PC-9 (cell line): ENCODE results near the gene CHST12. TPM values are rescaled to one million over a fixed set of nuclear protein-coding genes. Genes with fewer than 3 reads are reported as not detected.

Source experiments
- BruUV-seq: library from RNA; stranded (reverse); fragments of 400-500 nt; replicated peaks from 2 replicates; lab custom pipeline; 2021; lab: Mats Ljungman, UMichigan
- CTCF ChIA-PET: fragments of 300-600 bp; sonication (Branson Sonifier 250); formaldehyde crosslinking; loops from one replicate; lab custom pipeline; 2022; ENCODE audit warnings: antibody characterized with exemption; lab: Charles Lee
- POLR2A ChIA-PET: fragments of 300-600 bp; sonication (Branson Sonifier 250); formaldehyde crosslinking; loops from one replicate; lab custom pipeline; 2022; ENCODE audit warnings: antibody characterized with exemption; ENCODE audit not compliant: unreplicated experiment; lab: Charles Lee
- DNase-seq, 2 experiments: peaks; one replicate each; pipeline versions ENCODE4 v3.0.0 to v3.0.0-alpha.2; 2015 to 2022; ENCODE audit warnings: mixed read lengths in 1 of 2
- H2AFZ ChIP-seq: fragments of 200-600 bp; sonication (generic); 2 replicates; pipeline ENCODE4 v1.8.1; 2017; ENCODE audit warnings: antibody characterized with exemption
- H3F3A ChIP-seq: fragments of 200-600 bp; sonication (generic); 2 replicates; pipeline ENCODE4 v1.8.1; 2017; ENCODE audit warnings: antibody characterized with exemption, mild to moderate bottlenecking, low read depth; ENCODE audit not compliant: insufficient read depth
- H3K27ac ChIP-seq: fragments of 200-600 bp; sonication (generic); 2 replicates; pipeline ENCODE4 v1.6.1; 2016; ENCODE audit warnings: mixed run types
- H3K27me3 ChIP-seq: fragments of 200-600 bp; sonication (generic); 2 replicates; pipeline ENCODE4 v1.6.1; 2016; ENCODE audit warnings: low read depth, mixed run types; ENCODE audit not compliant: insufficient read depth
- H3K36me3 ChIP-seq: fragments of 200-600 bp; sonication (generic); 2 replicates; pipeline ENCODE4 v1.6.1; 2016; ENCODE audit warnings: low read depth, mixed run types
- H3K4me1 ChIP-seq: fragments of 200-600 bp; sonication (generic); replicated peaks from 2 replicates; pipeline ENCODE4 v1.6.1; 2016; ENCODE audit warnings: mixed run types; ENCODE audit not compliant: insufficient read depth
- H3K4me2 ChIP-seq: fragments of 200-600 bp; sonication (generic); 2 replicates; pipeline ENCODE4 v1.6.1; 2017; ENCODE audit warnings: mixed run types
- H3K4me3 ChIP-seq: fragments of 200-600 bp; sonication (generic); 2 replicates; pipeline ENCODE4 v1.6.1; 2016; ENCODE audit warnings: mixed run types
- H3K79me2 ChIP-seq: fragments of 200-600 bp; sonication (generic); 2 replicates; pipeline ENCODE4 v1.6.1; 2017; ENCODE audit warnings: low read depth, mixed run types
- H3K9me2 ChIP-seq: fragments of 200-600 bp; sonication (generic); 2 replicates; pipeline ENCODE4 v1.8.1; 2017; ENCODE audit warnings: mild to moderate bottlenecking; ENCODE audit not compliant: insufficient read depth
- H3K9me3 ChIP-seq: fragments of 200-600 bp; sonication (generic); 2 replicates; pipeline ENCODE4 v1.8.1; 2016; ENCODE audit warnings: low read depth; ENCODE audit not compliant: insufficient read depth
- H4K20me1 ChIP-seq: fragments of 200-600 bp; sonication (generic); 2 replicates; pipeline ENCODE4 v1.8.1; 2017; ENCODE audit not compliant: insufficient read depth
- EZH2 ChIP-seq: fragments of 200-600 bp; sonication (generic); IDR thresholded peaks from 2 replicates; pipeline ENCODE4 v1.8.0; 2017; ENCODE audit warnings: antibody characterized with exemption, low read depth
- intact Hi-C: fragments of 100-400 bp; cut with micrococcal nuclease; formaldehyde crosslinking; loops from one replicate; pipeline ENCODE4 v1.10.0; 2022; ENCODE audit not compliant: unreplicated experiment
- total RNA-seq: library from RNA; stranded (reverse); gene quantifications from 2 replicates; pipeline ENCODE4 v1.2.3, GENCODE V29; 2021
- TF ChIP-seq, protein P1 (sequence below): fragments of 200-600 bp; sonication (generic); conservative IDR thresholded peaks from 2 replicates; pipeline ENCODE4 v1.6.1; 2017; ENCODE audit warnings: mixed run types, antibody characterized with exemption, mild to moderate bottlenecking, moderate library complexity

The CHST12 gene
- total RNA-seq, 1 experiment from 2014 or later: 25.9 TPM

DNA sequence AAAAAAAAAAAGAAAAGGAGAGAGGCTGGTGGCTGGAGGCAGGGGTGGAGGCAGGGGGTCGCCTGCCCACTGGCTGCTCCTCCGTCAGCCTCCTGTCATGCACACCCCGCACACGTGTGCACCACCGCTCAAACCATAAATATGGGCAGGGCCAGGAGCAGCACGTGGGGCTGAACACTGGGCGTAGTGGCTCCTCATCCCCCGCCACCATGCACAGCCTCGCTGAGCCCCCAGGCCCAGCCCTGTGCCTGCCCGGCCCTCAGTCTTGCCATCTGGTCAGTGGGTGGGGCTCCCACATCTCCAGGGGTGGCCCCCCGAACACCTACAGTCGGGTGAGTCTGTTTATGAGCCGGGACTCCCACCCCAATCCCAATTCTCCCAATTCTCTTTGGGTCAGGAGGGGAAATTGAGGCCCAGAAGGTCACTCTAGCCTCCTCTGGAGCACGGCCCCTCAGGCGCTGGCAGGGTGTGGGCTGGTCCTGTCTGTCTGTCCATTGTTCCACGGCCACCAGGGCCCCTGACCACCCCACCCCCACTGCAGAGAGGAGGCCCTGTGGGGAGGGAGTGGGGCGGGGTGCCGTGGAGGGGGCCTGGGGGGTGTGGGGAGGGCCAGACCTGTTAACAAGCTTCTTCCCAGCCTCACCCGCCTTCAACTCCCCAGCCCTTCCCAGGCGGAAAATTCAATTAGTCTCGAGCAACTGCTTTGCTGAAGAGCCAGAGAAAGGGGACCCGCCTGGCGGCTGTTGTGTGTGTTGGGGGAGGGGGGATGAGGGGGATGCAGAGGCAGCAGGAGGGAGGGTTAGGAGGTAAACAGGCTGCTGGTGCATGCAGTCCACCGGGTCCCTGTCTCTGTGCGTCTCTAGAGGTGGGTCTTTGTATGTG lies 92.2 kb downstream of the CHST12 start:
- peaks cover 31% of the 10 kb centered on the region for H3K27me3 ChIP-seq
- no peak for DNase-seq
- H3K4me1 ChIP-seq: peaks cover 12% of the 10 kb centered on the region; the same call in 1 of the 2 replicates
- POLR2A ChIA-PET: no interaction called here
- intact Hi-C loops: no loop called here
- H3K27ac ChIP-seq: no peak overlapping the region
- H3K9me2 ChIP-seq: no peaks in the 10 kb centered on the region
- no peaks in the 10 kb centered on the region for H3K36me3 ChIP-seq
- H3K79me2 ChIP-seq: no peaks in the 10 kb centered on the region
- 0 out of 2 replicates have a peak, but pooled peaks cover 4% of the 10 kb centered on the region for H4K20me1 ChIP-seq
- no peak overlapping the region for H3K4me3 ChIP-seq
- no peak overlapping the region for H2AFZ ChIP-seq
- no peaks in the 10 kb centered on the region for H3K9me3 ChIP-seq
- peaks cover under 1% of the 10 kb centered on the region; the same call in 1 of the 2 replicates for H3F3A ChIP-seq
- TF ChIP-seq EZH2: no peak
- TF ChIP-seq, protein P1, sequence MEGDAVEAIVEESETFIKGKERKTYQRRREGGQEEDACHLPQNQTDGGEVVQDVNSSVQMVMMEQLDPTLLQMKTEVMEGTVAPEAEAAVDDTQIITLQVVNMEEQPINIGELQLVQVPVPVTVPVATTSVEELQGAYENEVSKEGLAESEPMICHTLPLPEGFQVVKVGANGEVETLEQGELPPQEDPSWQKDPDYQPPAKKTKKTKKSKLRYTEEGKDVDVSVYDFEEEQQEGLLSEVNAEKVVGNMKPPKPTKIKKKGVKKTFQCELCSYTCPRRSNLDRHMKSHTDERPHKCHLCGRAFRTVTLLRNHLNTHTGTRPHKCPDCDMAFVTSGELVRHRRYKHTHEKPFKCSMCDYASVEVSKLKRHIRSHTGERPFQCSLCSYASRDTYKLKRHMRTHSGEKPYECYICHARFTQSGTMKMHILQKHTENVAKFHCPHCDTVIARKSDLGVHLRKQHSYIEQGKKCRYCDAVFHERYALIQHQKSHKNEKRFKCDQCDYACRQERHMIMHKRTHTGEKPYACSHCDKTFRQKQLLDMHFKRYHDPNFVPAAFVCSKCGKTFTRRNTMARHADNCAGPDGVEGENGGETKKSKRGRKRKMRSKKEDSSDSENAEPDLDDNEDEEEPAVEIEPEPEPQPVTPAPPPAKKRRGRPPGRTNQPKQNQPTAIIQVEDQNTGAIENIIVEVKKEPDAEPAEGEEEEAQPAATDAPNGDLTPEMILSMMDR: no peak
- CTCF ChIA-PET: interaction anchor here (0.6 kb wide), 1 partner anchor 131 kb away, joined by 4 read pairs; no protein-coding TSS in a partner anchor
- no peak overlapping the region for H3K4me2 ChIP-seq
- no TSS peak for BruUV-seq

GRCh38 chr7:2496375-2496774 lies 93.0 kb downstream of the CHST12 start:
- no peak overlapping the region for H3K27ac ChIP-seq
- peaks cover 12% of the 10 kb centered on the region; the same call in 1 of the 2 replicates for H3K4me1 ChIP-seq
- 0 out of 2 replicates have a peak, but pooled peaks cover 4% of the 10 kb centered on the region for H4K20me1 ChIP-seq
- H3K27me3 ChIP-seq: peaks cover 31% of the 10 kb centered on the region
- no peak for DNase-seq
- TF ChIP-seq, protein P1: no peak
- TF ChIP-seq EZH2: no peak
- no peaks in the 10 kb centered on the region for H3K9me3 ChIP-seq
- H3K4me2 ChIP-seq: no peak overlapping the region
- no peak overlapping the region for H2AFZ ChIP-seq
- no peak overlapping the region for H3K4me3 ChIP-seq
- POLR2A ChIA-PET: no interaction called here
- intact Hi-C loops: no loop called here
- no peaks in the 10 kb centered on the region for H3K9me2 ChIP-seq
- H3K79me2 ChIP-seq: no peaks in the 10 kb centered on the region
- BruUV-seq: no TSS peak
- CTCF ChIA-PET: no interaction called here
- H3K36me3 ChIP-seq: no peaks in the 10 kb centered on the region
- peaks cover 5% of the 10 kb centered on the region; the same call in 1 of the 2 replicates for H3F3A ChIP-seq

- H3K4me1 ChIP-seq: peaks cover 12% of the 10 kb centered on the region; the same call in 1 of the 2 replicates
- POLR2A ChIA-PET: no interaction called here
- H3F3A ChIP-seq: peaks cover 5% of the 10 kb centered on the region; the same call in 1 of the 2 replicates
- no peak for DNase-seq
- CTCF ChIA-PET: no interaction called here
- no peaks in the 10 kb centered on the region for H3K79me2 ChIP-seq
- no peaks in the 10 kb centered on the region for H3K9me3 ChIP-seq
- no peak overlapping the region for H3K4me2 ChIP-seq
- H3K27ac ChIP-seq: no peak overlapping the region
- H4K20me1 ChIP-seq: 0 out of 2 replicates have a peak, but pooled peaks cover 4% of the 10 kb centered on the region
- intact Hi-C loops: no loop called here
- BruUV-seq: no TSS peak
- peaks cover 32% of the 10 kb centered on the region for H3K27me3 ChIP-seq
- H3K9me2 ChIP-seq: no peaks in the 10 kb centered on the region
- H3K4me3 ChIP-seq: no peak overlapping the region
- no peak overlapping the region for H2AFZ ChIP-seq
- H3K36me3 ChIP-seq: no peaks in the 10 kb centered on the region
- TF ChIP-seq EZH2: no peak
- TF ChIP-seq, protein P1: no peak
Observed at GRCh38 chr7:2497065-2497464, 93.7 kb downstream of the CHST12 start.
